ENCODE data around the gene RNU5B-1.

DNA sequence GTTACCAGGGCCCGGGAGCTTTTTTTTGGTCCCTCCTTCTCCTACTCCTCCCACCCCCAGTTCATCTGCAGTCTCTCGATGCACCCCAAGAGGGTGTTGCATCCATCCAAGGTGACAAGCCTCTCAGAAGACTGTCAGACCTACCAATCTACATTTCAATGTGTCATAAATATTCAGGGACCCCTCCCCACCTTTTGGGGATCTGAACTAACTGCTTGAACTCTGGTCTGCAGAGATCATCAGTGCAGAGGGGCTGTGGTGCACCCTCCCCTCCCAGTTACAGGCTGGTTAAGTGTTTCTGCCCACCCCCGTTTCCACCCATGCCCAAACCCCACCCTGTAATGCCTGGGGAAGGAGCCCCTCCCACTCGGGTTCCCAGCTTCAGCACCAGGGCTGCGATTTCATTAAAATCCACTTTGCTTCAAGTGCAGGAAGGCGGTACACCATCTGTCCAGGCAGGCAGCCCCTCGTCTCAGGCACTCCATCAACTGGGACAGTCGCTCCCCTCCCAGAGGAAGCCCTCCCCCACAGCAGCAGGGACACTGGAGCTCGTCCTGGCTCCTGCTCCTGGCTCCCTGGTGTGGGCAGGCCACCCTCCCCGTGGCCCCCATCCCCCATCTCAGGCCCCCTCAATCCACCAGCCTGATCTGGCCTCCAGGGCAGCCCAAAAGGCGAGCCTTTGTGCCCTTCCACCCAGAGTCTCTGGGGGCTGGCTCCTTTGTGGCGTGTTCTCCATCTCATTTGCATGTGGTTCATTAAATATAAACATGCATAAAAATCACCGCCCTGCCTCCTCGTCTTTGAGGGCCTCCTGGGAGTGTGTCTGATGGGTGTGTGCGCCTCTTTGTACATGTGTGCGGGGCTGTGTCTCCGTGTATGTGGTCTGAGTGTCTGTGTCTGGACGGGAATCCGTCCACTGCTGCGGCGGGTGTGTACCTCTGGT, 32.3 kb downstream of the RNU5B-1 start:
- TF ChIP-seq, protein P1, sequence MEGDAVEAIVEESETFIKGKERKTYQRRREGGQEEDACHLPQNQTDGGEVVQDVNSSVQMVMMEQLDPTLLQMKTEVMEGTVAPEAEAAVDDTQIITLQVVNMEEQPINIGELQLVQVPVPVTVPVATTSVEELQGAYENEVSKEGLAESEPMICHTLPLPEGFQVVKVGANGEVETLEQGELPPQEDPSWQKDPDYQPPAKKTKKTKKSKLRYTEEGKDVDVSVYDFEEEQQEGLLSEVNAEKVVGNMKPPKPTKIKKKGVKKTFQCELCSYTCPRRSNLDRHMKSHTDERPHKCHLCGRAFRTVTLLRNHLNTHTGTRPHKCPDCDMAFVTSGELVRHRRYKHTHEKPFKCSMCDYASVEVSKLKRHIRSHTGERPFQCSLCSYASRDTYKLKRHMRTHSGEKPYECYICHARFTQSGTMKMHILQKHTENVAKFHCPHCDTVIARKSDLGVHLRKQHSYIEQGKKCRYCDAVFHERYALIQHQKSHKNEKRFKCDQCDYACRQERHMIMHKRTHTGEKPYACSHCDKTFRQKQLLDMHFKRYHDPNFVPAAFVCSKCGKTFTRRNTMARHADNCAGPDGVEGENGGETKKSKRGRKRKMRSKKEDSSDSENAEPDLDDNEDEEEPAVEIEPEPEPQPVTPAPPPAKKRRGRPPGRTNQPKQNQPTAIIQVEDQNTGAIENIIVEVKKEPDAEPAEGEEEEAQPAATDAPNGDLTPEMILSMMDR (IDR thresholded peaks at IDR 0.05; ENCODE audit: insufficient read depth, low read length): no peak
- TF ChIP-seq POLR2AphosphoS5 (IDR thresholded peaks at IDR 0.05; ENCODE audit: low read depth): no peak
- no peak for TF ChIP-seq GABPA (IDR thresholded peaks at IDR 0.05; ENCODE audit: low read depth)
- TF ChIP-seq REST (IDR thresholded peaks at IDR 0.05; ENCODE audit: insufficient replicate concordance, low read depth): no peak
